ENCODE results near the gene FOXP1. TPM values are rescaled to one million over a fixed set of nuclear protein-coding genes. Genes with fewer than 3 reads are reported as not detected.

FOXP1 gene
- total RNA-seq, 1 experiment from 2014 or later, result 22.1 TPM

DNA sequence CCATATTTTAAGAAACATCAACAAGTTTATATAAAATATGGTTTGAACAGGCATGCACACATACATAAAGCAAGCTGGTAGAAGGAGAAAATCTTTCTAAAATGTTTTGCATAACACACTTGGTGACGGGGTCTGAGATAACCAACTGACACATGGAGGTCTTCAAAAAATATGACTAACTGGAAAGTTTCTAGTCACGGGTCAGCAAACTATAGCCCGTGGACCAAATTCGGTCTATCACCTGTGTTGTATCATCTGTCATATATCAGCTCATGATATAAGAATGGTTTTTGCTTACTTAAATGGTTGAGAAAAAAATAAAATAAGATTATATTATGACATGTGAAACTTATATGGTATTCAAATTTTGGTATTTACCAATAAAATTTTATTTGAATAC, 465.1 kb downstream of the FOXP1 start:
- Histone ChIP-seq H3K27ac (no peak overlapping the region), H3K4me1 (replicated peaks) (peaks cover 15% of the 10 kb centered on the region), H3K9me3 (replicated peaks) (no peaks in the 10 kb centered on the region), H3K4me3 (no peak overlapping the region), H3K36me3 (peaks cover 3% of the 10 kb centered on the region; the same call in 1 of the 2 replicates), H3K27me3 (replicated peaks) (no peaks in the 10 kb centered on the region)
- DNase-seq (ENCODE audit: low read depth in 1 of 2, low spot score in 2 of 2), result no peak

- H3K4me3 ChIP-seq, result no peak overlapping the region
- H3K27ac ChIP-seq, result peak overlapping the region; percentile 54
- no peaks in the 10 kb centered on the region for H3K27me3 ChIP-seq (replicated peaks)
- H3K4me1 ChIP-seq (replicated peaks), result peaks cover 15% of the 10 kb centered on the region
- H3K9me3 ChIP-seq (replicated peaks), result no peaks in the 10 kb centered on the region
- no peak for DNase-seq (ENCODE audit: low read depth in 1 of 2, low spot score in 2 of 2)
- peaks cover 3% of the 10 kb centered on the region; the same call in 1 of the 2 replicates for H3K36me3 ChIP-seq
Observed at GRCh38 chr3:71117572-71118247, 465.8 kb downstream of the FOXP1 start.

- Histone ChIP-seq H3K27ac (no peak overlapping the region), H3K27me3 (replicated peaks) (no peaks in the 10 kb centered on the region), H3K4me3 (no peak overlapping the region), H3K4me1 (replicated peaks) (peaks cover 39% of the 10 kb centered on the region), H3K36me3 (peaks cover 24% of the 10 kb centered on the region), H3K9me3 (replicated peaks) (no peaks in the 10 kb centered on the region)
- DNase-seq (ENCODE audit: low read depth in 1 of 2, low spot score in 2 of 2), result no peak
Observed at GRCh38 chr3:71114610-71115009, 468.9 kb downstream of the FOXP1 start.

DNA sequence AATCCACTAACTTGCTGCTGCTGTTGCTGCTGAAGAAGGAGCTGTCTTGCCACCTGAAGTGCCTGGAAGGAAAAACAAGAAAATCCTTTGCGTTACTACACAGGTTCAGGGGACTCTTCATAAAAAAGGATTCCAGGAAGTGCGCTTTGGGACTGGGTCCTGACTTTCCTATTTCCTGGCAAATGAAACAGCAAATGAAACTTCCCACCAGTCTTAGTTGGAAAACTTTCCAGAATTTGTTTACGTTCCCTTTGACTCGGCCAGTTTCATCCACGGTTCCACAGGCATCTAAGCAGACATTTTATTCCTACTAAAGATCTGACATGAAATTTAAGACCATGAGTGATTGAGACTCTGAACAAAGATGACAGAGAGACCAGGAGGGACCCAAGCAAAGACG, 471.0 kb downstream of the FOXP1 start:
- peaks cover 54% of the 10 kb centered on the region for H3K4me1 ChIP-seq (replicated peaks)

GRCh38 chr3:71111784-71112440, 471.6 kb downstream of the FOXP1 start:
- Histone ChIP-seq H3K27me3 (replicated peaks) (no peaks in the 10 kb centered on the region), H3K4me3 (no peak overlapping the region), H3K9me3 (replicated peaks) (no peaks in the 10 kb centered on the region), H3K4me1 (replicated peaks) (peaks cover 47% of the 10 kb centered on the region), H3K36me3 (peaks cover 25% of the 10 kb centered on the region), H3K27ac (peak overlapping the region; percentile 91)
- DNase-seq (ENCODE audit: low read depth in 1 of 2, low spot score in 2 of 2), result peak; percentile 53 to 77

More for the DNA sequence above, 471.0 kb downstream of the FOXP1 start:
- Histone ChIP-seq H3K36me3 (peaks cover 27% of the 10 kb centered on the region), H3K9me3 (replicated peaks) (no peaks in the 10 kb centered on the region), H3K27ac (peak overlapping the region; percentile 91), H3K27me3 (replicated peaks) (no peaks in the 10 kb centered on the region), H3K4me3 (no peak overlapping the region)
- no peak for DNase-seq (ENCODE audit: low read depth in 1 of 2, low spot score in 2 of 2)

GRCh38 chr3:71110385-71111222, 472.9 kb downstream of the FOXP1 start:
- Histone ChIP-seq H3K36me3 (peaks cover 25% of the 10 kb centered on the region), H3K27ac (peak overlapping the region; percentile 91), H3K4me3 (no peak overlapping the region), H3K27me3 (replicated peaks) (no peaks in the 10 kb centered on the region), H3K9me3 (replicated peaks) (no peaks in the 10 kb centered on the region), H3K4me1 (replicated peaks) (peaks cover 44% of the 10 kb centered on the region)
- no peak for DNase-seq (ENCODE audit: low read depth in 1 of 2, low spot score in 2 of 2)

DNA sequence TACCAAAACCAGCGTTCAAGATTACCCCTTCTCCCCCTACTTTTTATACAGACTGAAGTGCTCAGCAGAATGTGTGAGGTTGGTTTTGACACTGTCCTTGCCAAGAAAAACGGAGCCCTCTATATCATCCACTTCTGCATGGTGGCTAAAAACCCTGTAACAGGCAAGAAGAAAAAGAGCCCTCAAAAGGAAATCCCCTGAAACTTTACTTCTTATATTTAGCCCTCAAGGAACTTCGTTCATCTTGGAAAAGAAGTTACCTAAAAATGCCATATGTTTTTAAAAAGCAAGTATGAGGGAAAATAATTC, 473.6 kb downstream of the FOXP1 start:
- H3K27ac ChIP-seq, result peak overlapping the region; percentile 91
- H3K4me3 ChIP-seq, result no peak overlapping the region
- no peak for DNase-seq (ENCODE audit: low read depth in 1 of 2, low spot score in 2 of 2)
- H3K9me3 ChIP-seq (replicated peaks), result no peaks in the 10 kb centered on the region
- H3K36me3 ChIP-seq, result peaks cover 25% of the 10 kb centered on the region
- peaks cover 48% of the 10 kb centered on the region for H3K4me1 ChIP-seq (replicated peaks)
- no peaks in the 10 kb centered on the region for H3K27me3 ChIP-seq (replicated peaks)

- Histone ChIP-seq H3K27me3 (replicated peaks) (no peaks in the 10 kb centered on the region), H3K27ac (peak overlapping the region; percentile 91), H3K36me3 (peaks cover 25% of the 10 kb centered on the region), H3K4me3 (no peak overlapping the region), H3K9me3 (replicated peaks) (no peaks in the 10 kb centered on the region), H3K4me1 (replicated peaks) (peaks cover 53% of the 10 kb centered on the region)
- DNase-seq (ENCODE audit: low read depth in 1 of 2, low spot score in 2 of 2), result peak; percentile 46 to 69
Observed at GRCh38 chr3:71109241-71109976, 474.1 kb downstream of the FOXP1 start.

- H3K36me3 ChIP-seq, result peaks cover 25% of the 10 kb centered on the region
- H3K9me3 ChIP-seq (replicated peaks), result no peaks in the 10 kb centered on the region
- no peak overlapping the region for H3K27ac ChIP-seq
- DNase-seq (ENCODE audit: low read depth in 1 of 2, low spot score in 2 of 2), result no peak
- no peak overlapping the region for H3K4me3 ChIP-seq
- H3K4me1 ChIP-seq (replicated peaks), result peaks cover 68% of the 10 kb centered on the region
- H3K27me3 ChIP-seq (replicated peaks), result no peaks in the 10 kb centered on the region
Observed at GRCh38 chr3:71107926-71108325, 475.6 kb downstream of the FOXP1 start.

DNA sequence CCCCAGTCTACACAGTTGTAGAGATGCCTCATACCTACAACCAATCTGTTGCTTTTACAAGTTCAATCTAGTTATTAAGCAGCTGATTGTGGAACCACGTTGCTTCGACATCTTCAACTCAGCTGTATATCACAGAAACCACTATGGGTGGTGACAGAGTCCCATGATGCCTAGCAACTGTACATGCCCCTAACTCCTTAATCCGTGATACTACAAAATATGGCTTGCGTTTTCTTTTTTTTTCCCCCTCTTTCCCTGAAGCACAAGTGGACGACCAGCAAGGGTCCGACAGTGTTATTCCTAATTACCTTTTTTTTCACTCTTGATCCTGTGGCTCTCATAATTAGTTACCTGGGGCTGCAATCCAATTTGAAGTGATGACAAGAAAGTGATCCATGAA, 478.6 kb downstream of the FOXP1 start:
- Histone ChIP-seq H3K9me3 (replicated peaks) (no peaks in the 10 kb centered on the region), H3K36me3 (0 out of 2 replicates have a peak, but pooled peaks cover 3% of the 10 kb centered on the region), H3K27me3 (replicated peaks) (no peaks in the 10 kb centered on the region), H3K27ac (peak overlapping the region; percentile 86), H3K4me1 (replicated peaks) (peaks cover 75% of the 10 kb centered on the region), H3K4me3 (no peak overlapping the region)
- DNase-seq (ENCODE audit: low read depth in 1 of 2, low spot score in 2 of 2), result no peak

DNA sequence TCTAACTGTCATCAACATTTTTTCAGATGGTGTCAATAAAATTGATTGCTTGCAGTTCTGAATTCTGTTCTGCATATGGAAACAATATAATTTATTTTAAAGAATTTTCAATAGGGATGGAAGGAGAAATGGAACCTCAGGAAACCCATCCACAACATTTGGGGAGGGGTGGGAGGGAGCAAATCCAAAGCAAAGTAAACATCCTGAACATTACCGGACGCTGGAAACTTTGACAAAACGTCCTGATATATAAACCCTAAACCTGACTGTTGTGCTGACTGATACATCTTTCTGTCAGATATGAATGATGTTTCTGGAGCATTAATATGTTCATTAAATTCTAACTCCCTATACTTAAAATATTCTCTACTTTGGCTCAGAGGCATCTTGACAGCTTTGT, 479.0 kb downstream of the FOXP1 start:
- H3K27ac ChIP-seq, result peak overlapping the region; percentile 86
- DNase-seq (ENCODE audit: low read depth in 1 of 2, low spot score in 2 of 2), result no peak
- H3K36me3 ChIP-seq, result 0 out of 2 replicates have a peak, but pooled peaks cover 3% of the 10 kb centered on the region
- H3K4me1 ChIP-seq (replicated peaks), result peaks cover 75% of the 10 kb centered on the region
- H3K9me3 ChIP-seq (replicated peaks), result no peaks in the 10 kb centered on the region
- H3K27me3 ChIP-seq (replicated peaks), result no peaks in the 10 kb centered on the region
- H3K4me3 ChIP-seq, result no peak overlapping the region

GRCh38 chr3:71104121-71104541, 479.4 kb downstream of the FOXP1 start:
- H3K4me3 ChIP-seq, result no peak overlapping the region
- H3K4me1 ChIP-seq (replicated peaks), result peaks cover 75% of the 10 kb centered on the region
- H3K27me3 ChIP-seq (replicated peaks), result no peaks in the 10 kb centered on the region
- H3K36me3 ChIP-seq, result 0 out of 2 replicates have a peak, but pooled peaks cover 3% of the 10 kb centered on the region
- DNase-seq (ENCODE audit: low read depth in 1 of 2, low spot score in 2 of 2), result peak; percentile 52 to 73
- peak overlapping the region; percentile 86 for H3K27ac ChIP-seq
- H3K9me3 ChIP-seq (replicated peaks), result no peaks in the 10 kb centered on the region

DNA sequence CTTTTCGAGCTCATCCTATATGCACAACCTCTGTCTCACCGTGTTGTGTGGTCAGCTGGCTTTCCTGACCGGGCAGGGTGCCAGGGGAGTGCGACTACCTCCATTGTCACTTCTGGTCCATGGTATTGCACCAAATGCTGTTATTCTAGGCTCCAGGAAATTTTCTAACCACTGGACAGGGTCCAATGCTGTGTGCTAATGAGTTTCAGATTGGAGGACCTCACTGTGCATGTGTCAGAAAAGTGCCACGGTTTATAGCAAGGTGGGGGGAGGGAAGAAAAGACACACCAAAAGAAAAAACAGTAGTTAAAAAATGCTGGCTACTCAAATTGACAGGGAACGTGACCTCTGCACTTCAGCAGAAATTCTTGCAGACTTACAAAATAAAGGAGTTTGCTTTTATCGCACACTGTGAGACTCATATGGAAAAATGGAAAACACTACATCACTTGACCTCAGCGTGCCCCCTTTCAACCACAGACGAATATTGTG, 480.1 kb downstream of the FOXP1 start:
- DNase-seq (ENCODE audit: low read depth in 1 of 2, low spot score in 2 of 2), result peak; percentile 69 to 73
- peaks cover 70% of the 10 kb centered on the region for H3K4me1 ChIP-seq (replicated peaks)
- H3K9me3 ChIP-seq (replicated peaks), result no peaks in the 10 kb centered on the region
- H3K4me3 ChIP-seq, result no peak overlapping the region
- no peaks in the 10 kb centered on the region for H3K27me3 ChIP-seq (replicated peaks)
- no peaks in the 10 kb centered on the region for H3K36me3 ChIP-seq
- H3K27ac ChIP-seq, result peak overlapping the region; percentile 86
